GM21825 (cell line): ENCODE data around the gene FXR2.
"Not testable (repeated sequence)": the region's sequence is repeated elsewhere in the genome, so short reads cannot be mapped to it uniquely, and the experiment has no call there.

Source experiments
- ATAC-seq: cut with Tn5 transposase; IDR thresholded peaks from one replicate; pipeline ENCODE4 v1.9.1; 2021; ENCODE audit warnings: mild to moderate bottlenecking, moderate library complexity; ENCODE audit not compliant: unreplicated experiment

FXR2 gene

GRCh38 chr17:7614425-7615264, at the start of gene FXR2:
FXR2 (minus strand) TSS chr17:7614897; CDS start chr17:7614532, 365 bp downstream.
- peak; percentile 77 for ATAC-seq

- no peak for ATAC-seq
Measured at GRCh38 chr17:7656958-7657609, 42.4 kb upstream of the FXR2 start.

GRCh38 chr17:7655541-7655840, 40.8 kb upstream of the FXR2 start:
- no peak for ATAC-seq

GRCh38 chr17:7654832-7655540, 40.3 kb upstream of the FXR2 start:
- ATAC-seq: no peak

- no peak for ATAC-seq
Measured at GRCh38 chr17:7652388-7653356, 38.0 kb upstream of the FXR2 start.

GRCh38 chr17:7651665-7652387, 37.1 kb upstream of the FXR2 start:
- ATAC-seq: no peak

- no peak for ATAC-seq
Measured at GRCh38 chr17:7651097-7651664, 36.5 kb upstream of the FXR2 start.

GRCh38 chr17:7650509-7651096, 35.9 kb upstream of the FXR2 start, which contains the start of gene ATP1B2:
ATP1B2 (plus strand) TSS chr17:7650926; CDS start chr17:7651519, 593 bp downstream.
- no peak for ATAC-seq

- no peak for ATAC-seq
Measured at GRCh38 chr17:7647018-7647417, 32.3 kb upstream of the FXR2 start.

GRCh38 chr17:7646457-7646856, 31.8 kb upstream of the FXR2 start:
- ATAC-seq: no peak

GRCh38 chr17:7644775-7645174, 30.1 kb upstream of the FXR2 start:
- ATAC-seq: no peak

GRCh38 chr17:7641635-7642034, 26.9 kb upstream of the FXR2 start:
- ATAC-seq: not testable (repeated sequence)

- no peak for ATAC-seq
Measured at GRCh38 chr17:7640783-7641182, 26.1 kb upstream of the FXR2 start.

GRCh38 chr17:7636163-7636562, 21.5 kb upstream of the FXR2 start:
- ATAC-seq: no peak

GRCh38 chr17:7634384-7634783, 19.7 kb upstream of the FXR2 start:
- no peak for ATAC-seq

GRCh38 chr17:7633093-7633492, 18.4 kb upstream of the FXR2 start:
- ATAC-seq: no peak

GRCh38 chr17:7632492-7632894, 17.8 kb upstream of the FXR2 start:
- ATAC-seq: no peak

- ATAC-seq: no peak
Measured at GRCh38 chr17:7631398-7632380, 17.0 kb upstream of the FXR2 start.
